Type B pancreatic cell (in vitro differentiated cells): ENCODE results near the gene TMEM167A. TPM values are rescaled to one million over a fixed set of nuclear protein-coding genes. Genes with fewer than 3 reads are reported as not detected.

ENCODE experiments used
- DNase-seq: peaks from one replicate; pipeline ENCODE4 v3.0.0; 2021; ENCODE audit warnings: mixed read lengths; ENCODE audit not compliant: unreplicated experiment; ENCODE audit errors: extremely low spot score
- H3K27ac Mint-ChIP-seq: 2 replicates; pipeline ENCODE4 v1.8.0; 2021; ENCODE audit warnings: mild to moderate bottlenecking, mixed read lengths
- H3K27me3 Mint-ChIP-seq: 2 replicates; pipeline ENCODE4 v1.8.0; 2021; ENCODE audit warnings: mixed read lengths
- H3K36me3 Mint-ChIP-seq: 2 replicates; pipeline ENCODE4 v1.8.0; 2021; ENCODE audit warnings: mixed read lengths
- H3K4me1 Mint-ChIP-seq: one replicate; pipeline ENCODE4 v1.8.0; 2021; ENCODE audit warnings: mixed read lengths; ENCODE audit not compliant: unreplicated experiment
- H3K4me3 Mint-ChIP-seq: 2 replicates; pipeline ENCODE4 v1.8.0; 2021; ENCODE audit warnings: mild to moderate bottlenecking, mixed read lengths
- H3K9me3 Mint-ChIP-seq: 2 replicates; pipeline ENCODE4 v1.8.0; 2021; ENCODE audit warnings: mixed read lengths
- CTCF ChIP-seq: fragments of 200-600 bp; sonication (generic); conservative IDR thresholded peaks from 2 replicates; pipeline ENCODE4 v1.5.0; 2021; ENCODE audit warnings: antibody characterized with exemption, mild to moderate bottlenecking
- total RNA-seq: library from RNA; stranded (reverse); gene quantifications from 2 replicates; pipeline ENCODE4 v1.2.1, GENCODE V29; 2021; ENCODE audit warnings: low replicate concordance

TMEM167A gene
- total RNA-seq, 1 donor from 2014 or later: 107 TPM

GRCh38 chr5:83118471-83118870, 41.3 kb upstream of the TMEM167A start:
- Mint-ChIP-seq H3K27me3 (no peaks in the 10 kb centered on the region), H3K4me1 (no peaks in the 10 kb centered on the region)

GRCh38 chr5:83115816-83116215, 38.6 kb upstream of the TMEM167A start:
- Mint-ChIP-seq H3K4me3 (no peak overlapping the region), H3K9me3 (peaks cover 6% of the 10 kb centered on the region), H3K4me1 (no peaks in the 10 kb centered on the region), H3K27ac (no peak overlapping the region), H3K36me3 (peaks cover 25% of the 10 kb centered on the region), H3K27me3 (no peaks in the 10 kb centered on the region)
- DNase-seq: no peak
- TF ChIP-seq CTCF: no peak

More at GRCh38 chr5:83118471-83118870, 41.3 kb upstream of the TMEM167A start:
- Mint-ChIP-seq H3K4me3 (no peak overlapping the region), H3K27ac (no peak overlapping the region), H3K9me3 (peaks cover 10% of the 10 kb centered on the region), H3K36me3 (peaks cover 16% of the 10 kb centered on the region)
- TF ChIP-seq CTCF: no peak
- DNase-seq: no peak

DNA sequence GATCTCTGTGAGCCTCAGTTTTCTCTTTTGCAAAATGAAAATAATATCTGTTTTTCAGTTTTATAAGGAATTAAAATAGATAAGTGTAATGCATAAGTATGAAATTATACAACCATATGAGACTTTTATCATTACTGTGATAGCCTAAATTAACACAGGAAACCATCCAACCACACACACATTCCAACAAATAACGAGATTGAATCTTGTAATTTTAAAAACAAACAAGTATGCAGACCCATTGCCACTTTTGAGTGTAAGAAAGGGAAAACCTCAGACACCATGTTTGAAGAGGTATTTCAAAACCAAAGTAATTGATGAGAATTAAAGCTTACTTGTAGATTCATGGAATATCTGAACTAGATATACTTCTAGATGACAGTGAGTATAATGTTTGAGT, 32.2 kb upstream of the TMEM167A start:
- DNase-seq: no peak
- Mint-ChIP-seq H3K4me3 (no peak overlapping the region), H3K9me3 (no peaks in the 10 kb centered on the region), H3K36me3 (peaks cover 14% of the 10 kb centered on the region), H3K4me1 (no peaks in the 10 kb centered on the region), H3K27me3 (no peaks in the 10 kb centered on the region), H3K27ac (no peak overlapping the region)
- TF ChIP-seq CTCF: no peak

DNA sequence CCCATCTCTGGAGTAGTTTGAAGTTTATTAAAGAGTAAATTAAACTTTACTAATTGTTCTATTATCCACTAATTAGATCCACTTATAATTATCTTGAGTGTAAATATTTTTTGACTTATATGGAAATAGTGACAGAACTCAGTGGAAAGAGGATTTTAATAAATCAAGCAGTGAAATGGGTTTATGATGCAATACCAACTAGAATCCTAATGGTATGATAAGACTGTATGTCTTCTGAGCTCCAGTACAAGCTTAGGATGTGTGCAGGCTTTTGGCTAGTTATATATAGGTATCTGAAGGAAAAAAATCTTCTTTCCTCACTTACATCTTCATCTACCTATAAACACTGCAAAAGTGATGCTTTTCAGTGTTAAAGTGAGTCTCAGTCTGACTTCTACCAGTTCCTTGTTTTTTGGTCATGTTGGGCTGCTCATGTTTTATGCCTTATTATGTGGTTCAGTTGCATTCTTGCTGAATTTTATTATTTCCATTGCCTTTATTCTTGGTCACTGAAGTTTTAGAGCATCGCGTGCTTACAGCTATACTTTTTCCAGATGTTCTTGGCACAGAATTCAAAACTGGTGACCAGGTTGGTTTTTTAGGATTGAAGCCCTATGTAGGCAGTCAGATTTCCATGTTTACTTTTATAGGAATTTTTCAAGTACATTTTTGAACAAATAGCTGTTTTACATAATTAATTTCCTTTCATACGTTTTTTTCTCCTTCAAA, 30.7 kb upstream of the TMEM167A start:
- TF ChIP-seq CTCF: no peak
- H3K27me3 Mint-ChIP-seq: no peaks in the 10 kb centered on the region
- DNase-seq: no peak
- H3K36me3 Mint-ChIP-seq: peaks cover 8% of the 10 kb centered on the region
- H3K4me3 Mint-ChIP-seq: no peak overlapping the region
- H3K9me3 Mint-ChIP-seq: peaks cover 4% of the 10 kb centered on the region
- H3K27ac Mint-ChIP-seq: no peak overlapping the region
- H3K4me1 Mint-ChIP-seq: no peaks in the 10 kb centered on the region

DNA sequence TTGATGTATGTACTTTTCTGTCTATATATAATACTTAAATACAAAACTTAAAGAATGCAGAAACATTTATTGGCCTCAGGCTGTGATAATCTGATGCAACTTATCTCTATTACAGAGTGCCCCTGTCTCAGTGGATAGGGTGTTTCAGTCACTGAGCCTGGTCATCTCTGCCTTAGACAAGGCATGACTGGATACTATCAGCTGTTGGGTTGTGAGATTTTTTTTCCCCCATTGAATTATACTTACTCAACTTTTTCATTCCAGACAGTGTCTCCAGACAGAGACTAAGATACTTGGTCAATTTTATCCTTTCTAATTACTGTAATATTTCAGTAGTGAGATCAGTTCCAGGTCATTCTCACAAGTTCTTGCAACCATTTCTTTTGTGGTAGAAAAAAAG, 26.8 kb upstream of the TMEM167A start:
- no peak for DNase-seq
- no peak overlapping the region for H3K27ac Mint-ChIP-seq
- H3K9me3 Mint-ChIP-seq: peaks cover 4% of the 10 kb centered on the region
- no peak for TF ChIP-seq CTCF
- no peak overlapping the region for H3K4me3 Mint-ChIP-seq
- no peaks in the 10 kb centered on the region for H3K27me3 Mint-ChIP-seq
- no peaks in the 10 kb centered on the region for H3K36me3 Mint-ChIP-seq
- peaks cover 13% of the 10 kb centered on the region for H3K4me1 Mint-ChIP-seq
